PC-9 (cell line): Measurements from ENCODE around the gene ETS1. TPM values are rescaled to one million over a fixed set of nuclear protein-coding genes. Genes with fewer than 3 reads are reported as not detected.

Experiments
- BruUV-seq: library from RNA; stranded (reverse); fragments of 400-500 nt; replicated peaks from 2 replicates; lab custom pipeline; 2021; lab: Mats Ljungman, UMichigan
- CTCF ChIA-PET: fragments of 300-600 bp; sonication (Branson Sonifier 250); formaldehyde crosslinking; loops from one replicate; lab custom pipeline; 2022; ENCODE audit warnings: antibody characterized with exemption; lab: Charles Lee
- POLR2A ChIA-PET: fragments of 300-600 bp; sonication (Branson Sonifier 250); formaldehyde crosslinking; loops from one replicate; lab custom pipeline; 2022; ENCODE audit warnings: antibody characterized with exemption; ENCODE audit not compliant: unreplicated experiment; lab: Charles Lee
- DNase-seq, 2 experiments: peaks; one replicate each; pipeline versions ENCODE4 v3.0.0 to v3.0.0-alpha.2; 2015 to 2022; ENCODE audit warnings: mixed read lengths in 1 of 2
- H2AFZ ChIP-seq: fragments of 200-600 bp; sonication (generic); 2 replicates; pipeline ENCODE4 v1.8.1; 2017; ENCODE audit warnings: antibody characterized with exemption
- H3F3A ChIP-seq: fragments of 200-600 bp; sonication (generic); 2 replicates; pipeline ENCODE4 v1.8.1; 2017; ENCODE audit warnings: antibody characterized with exemption, mild to moderate bottlenecking, low read depth; ENCODE audit not compliant: insufficient read depth
- H3K27ac ChIP-seq: fragments of 200-600 bp; sonication (generic); 2 replicates; pipeline ENCODE4 v1.6.1; 2016; ENCODE audit warnings: mixed run types
- H3K27me3 ChIP-seq: fragments of 200-600 bp; sonication (generic); 2 replicates; pipeline ENCODE4 v1.6.1; 2016; ENCODE audit warnings: low read depth, mixed run types; ENCODE audit not compliant: insufficient read depth
- H3K36me3 ChIP-seq: fragments of 200-600 bp; sonication (generic); 2 replicates; pipeline ENCODE4 v1.6.1; 2016; ENCODE audit warnings: low read depth, mixed run types
- H3K4me1 ChIP-seq: fragments of 200-600 bp; sonication (generic); replicated peaks from 2 replicates; pipeline ENCODE4 v1.6.1; 2016; ENCODE audit warnings: mixed run types; ENCODE audit not compliant: insufficient read depth
- H3K4me2 ChIP-seq: fragments of 200-600 bp; sonication (generic); 2 replicates; pipeline ENCODE4 v1.6.1; 2017; ENCODE audit warnings: mixed run types
- H3K4me3 ChIP-seq: fragments of 200-600 bp; sonication (generic); 2 replicates; pipeline ENCODE4 v1.6.1; 2016; ENCODE audit warnings: mixed run types
- H3K79me2 ChIP-seq: fragments of 200-600 bp; sonication (generic); 2 replicates; pipeline ENCODE4 v1.6.1; 2017; ENCODE audit warnings: low read depth, mixed run types
- H3K9me2 ChIP-seq: fragments of 200-600 bp; sonication (generic); 2 replicates; pipeline ENCODE4 v1.8.1; 2017; ENCODE audit warnings: mild to moderate bottlenecking; ENCODE audit not compliant: insufficient read depth
- H3K9me3 ChIP-seq: fragments of 200-600 bp; sonication (generic); 2 replicates; pipeline ENCODE4 v1.8.1; 2016; ENCODE audit warnings: low read depth; ENCODE audit not compliant: insufficient read depth
- H4K20me1 ChIP-seq: fragments of 200-600 bp; sonication (generic); 2 replicates; pipeline ENCODE4 v1.8.1; 2017; ENCODE audit not compliant: insufficient read depth
- CTCF ChIP-seq: fragments of 200-600 bp; sonication (generic); conservative IDR thresholded peaks from 2 replicates; pipeline ENCODE4 v1.6.1; 2017; ENCODE audit warnings: mixed run types, antibody characterized with exemption, mild to moderate bottlenecking, moderate library complexity
- EZH2 ChIP-seq: fragments of 200-600 bp; sonication (generic); IDR thresholded peaks from 2 replicates; pipeline ENCODE4 v1.8.0; 2017; ENCODE audit warnings: antibody characterized with exemption, low read depth
- intact Hi-C: fragments of 100-400 bp; cut with micrococcal nuclease; formaldehyde crosslinking; loops from one replicate; pipeline ENCODE4 v1.10.0; 2022; ENCODE audit not compliant: unreplicated experiment
- total RNA-seq: library from RNA; stranded (reverse); gene quantifications from 2 replicates; pipeline ENCODE4 v1.2.3, GENCODE V29; 2021

ETS1 gene
- total RNA-seq, 1 experiment from 2014 or later = 23.3 TPM

GRCh38 chr11:128610721-128611617 lies 23.6 kb upstream of the ETS1 start:
- Histone ChIP-seq H3K36me3 (no peaks in the 10 kb centered on the region), H3K9me3 (no peaks in the 10 kb centered on the region), H3K27me3 (peaks cover 13% of the 10 kb centered on the region; the same call in 1 of the 2 replicates), H3K4me3 (no peak overlapping the region), H3K4me1 (no peaks in the 10 kb centered on the region), H3K9me2 (no peaks in the 10 kb centered on the region), H4K20me1 (no peaks in the 10 kb centered on the region), H2AFZ (no peak overlapping the region), H3K27ac (no peak overlapping the region), H3F3A (no peaks in the 10 kb centered on the region), H3K4me2 (no peak overlapping the region), H3K79me2 (no peaks in the 10 kb centered on the region)
- intact Hi-C loops = no loop called here
- no TSS peak for BruUV-seq
- TF ChIP-seq CTCF = no peak
- TF ChIP-seq EZH2 = no peak
- CTCF ChIA-PET = no interaction called here
- POLR2A ChIA-PET = no interaction called here
- no peak for DNase-seq

GRCh38 chr11:128609785-128610184 lies 22.4 kb upstream of the ETS1 start:
- no peak for TF ChIP-seq EZH2
- TF ChIP-seq CTCF = no peak
- Histone ChIP-seq H3K9me2 (no peaks in the 10 kb centered on the region), H3K9me3 (no peaks in the 10 kb centered on the region), H3K79me2 (no peaks in the 10 kb centered on the region), H3K36me3 (no peaks in the 10 kb centered on the region), H3K4me3 (no peak overlapping the region), H3K27me3 (peaks cover 12% of the 10 kb centered on the region; the same call in 1 of the 2 replicates), H3F3A (no peaks in the 10 kb centered on the region), H2AFZ (no peak overlapping the region), H3K4me1 (no peaks in the 10 kb centered on the region), H3K4me2 (no peak overlapping the region), H3K27ac (no peak overlapping the region), H4K20me1 (no peaks in the 10 kb centered on the region)
- BruUV-seq = no TSS peak
- no peak for DNase-seq
- intact Hi-C loops = no loop called here
- POLR2A ChIA-PET = no interaction called here
- CTCF ChIA-PET = no interaction called here

GRCh38 chr11:128608746-128609407 lies 21.5 kb upstream of the ETS1 start:
- H3F3A ChIP-seq = no peaks in the 10 kb centered on the region
- no TSS peak for BruUV-seq
- no peaks in the 10 kb centered on the region for H3K9me3 ChIP-seq
- ChIA-PET CTCF (no interaction called here), POLR2A (no interaction called here)
- no peak overlapping the region for H3K4me2 ChIP-seq
- H3K4me1 ChIP-seq = no peaks in the 10 kb centered on the region
- H3K9me2 ChIP-seq = no peaks in the 10 kb centered on the region
- no peak overlapping the region for H3K27ac ChIP-seq
- peaks cover 7% of the 10 kb centered on the region; the same call in 1 of the 2 replicates for H3K27me3 ChIP-seq
- H3K79me2 ChIP-seq = no peaks in the 10 kb centered on the region
- H3K4me3 ChIP-seq = no peak overlapping the region
- no peaks in the 10 kb centered on the region for H4K20me1 ChIP-seq
- intact Hi-C loops = no loop called here
- no peaks in the 10 kb centered on the region for H3K36me3 ChIP-seq
- no peak for TF ChIP-seq EZH2
- DNase-seq = no peak
- H2AFZ ChIP-seq = no peak overlapping the region
